GM15510 (cell line): ENCODE data around the gene GPR52.

ENCODE experiments used
- POLR2A ChIP-seq: IDR thresholded peaks from 3 replicates; pipeline ENCODE4 v1.6.1; 2011; ENCODE audit warnings: borderline replicate concordance; ENCODE audit not compliant: insufficient read length; ENCODE audit errors: extremely low read depth

Gene GPR52

GRCh38 chr1:174447866-174448530, at the start of gene GPR52:
Gene GPR52 (plus strand): TSS chr1:174447964. CDS start chr1:174448112, 148 bp downstream.
- no peak for TF ChIP-seq POLR2A

GRCh38 chr1:174398246-174398645, 49.5 kb upstream of the GPR52 start:
- no peak for TF ChIP-seq POLR2A

GRCh38 chr1:174399211-174399610, 48.6 kb upstream of the GPR52 start:
- TF ChIP-seq POLR2A = no peak

GRCh38 chr1:174401075-174401474, 46.7 kb upstream of the GPR52 start:
- no peak for TF ChIP-seq POLR2A

- no peak for TF ChIP-seq POLR2A
These were observed 42.5 kb upstream of the GPR52 start for GRCh38 chr1:174405219-174405618.

GRCh38 chr1:174406421-174406820, 41.3 kb upstream of the GPR52 start:
- TF ChIP-seq POLR2A = no peak

- no peak for TF ChIP-seq POLR2A
These were observed 40.1 kb upstream of the GPR52 start for GRCh38 chr1:174407665-174408064.

- TF ChIP-seq POLR2A = no peak
These were observed 39.6 kb upstream of the GPR52 start for GRCh38 chr1:174408146-174408545.

- TF ChIP-seq POLR2A = no peak
These were observed 34.1 kb upstream of the GPR52 start for GRCh38 chr1:174413632-174414031.

GRCh38 chr1:174414203-174414602, 33.6 kb upstream of the GPR52 start:
- TF ChIP-seq POLR2A = no peak

- TF ChIP-seq POLR2A = no peak
These were observed 32.3 kb upstream of the GPR52 start for GRCh38 chr1:174415506-174415905.

- no peak for TF ChIP-seq POLR2A
These were observed 29.8 kb upstream of the GPR52 start for GRCh38 chr1:174417921-174418320.

GRCh38 chr1:174425121-174425520, 22.6 kb upstream of the GPR52 start:
- no peak for TF ChIP-seq POLR2A

GRCh38 chr1:174426153-174426552, 21.6 kb upstream of the GPR52 start:
- no peak for TF ChIP-seq POLR2A

GRCh38 chr1:174428033-174428432, 19.7 kb upstream of the GPR52 start:
- no peak for TF ChIP-seq POLR2A

- TF ChIP-seq POLR2A = no peak
These were observed 19.0 kb upstream of the GPR52 start for GRCh38 chr1:174428739-174429138.

GRCh38 chr1:174433451-174433850, 14.3 kb upstream of the GPR52 start:
- TF ChIP-seq POLR2A = no peak

GRCh38 chr1:174445351-174445750, 2.4 kb upstream of the GPR52 start:
- TF ChIP-seq POLR2A = no peak

GRCh38 chr1:174445817-174446216, 1.9 kb upstream of the GPR52 start:
- no peak for TF ChIP-seq POLR2A
